Stimulated activated CD4-positive, alpha-beta T cell treated with anti-CD3 and anti-CD28 coated beads, Interleukin-1b, Interleukin-23, amount 100 ng/mL, for 48 hours (primary cell): ENCODE results near the gene FAM98A.

ENCODE experiments used
- DNase-seq: peaks from one replicate; pipeline ENCODE4 v3.0.0-alpha.2; 2020

The FAM98A gene

DNA sequence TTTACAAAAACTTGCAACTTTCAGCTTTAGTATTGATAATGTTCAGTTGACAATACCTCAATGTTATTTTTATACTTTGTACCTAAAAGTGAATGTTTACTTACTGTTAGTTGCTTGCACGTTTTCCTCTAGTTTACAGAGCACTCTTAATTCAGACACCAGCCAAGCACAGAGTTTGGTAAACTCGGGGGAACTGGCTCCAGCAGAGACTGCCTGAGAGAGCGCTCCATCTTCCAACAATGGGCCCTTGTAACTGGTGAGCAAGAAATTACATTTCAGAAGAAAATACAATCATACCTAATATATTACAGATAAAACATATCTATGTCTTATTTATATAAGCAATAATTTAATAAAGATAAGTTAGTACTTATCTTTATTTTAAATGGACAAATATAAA lies 3.7 kb downstream of the FAM98A start:
- no peak for DNase-seq

DNA sequence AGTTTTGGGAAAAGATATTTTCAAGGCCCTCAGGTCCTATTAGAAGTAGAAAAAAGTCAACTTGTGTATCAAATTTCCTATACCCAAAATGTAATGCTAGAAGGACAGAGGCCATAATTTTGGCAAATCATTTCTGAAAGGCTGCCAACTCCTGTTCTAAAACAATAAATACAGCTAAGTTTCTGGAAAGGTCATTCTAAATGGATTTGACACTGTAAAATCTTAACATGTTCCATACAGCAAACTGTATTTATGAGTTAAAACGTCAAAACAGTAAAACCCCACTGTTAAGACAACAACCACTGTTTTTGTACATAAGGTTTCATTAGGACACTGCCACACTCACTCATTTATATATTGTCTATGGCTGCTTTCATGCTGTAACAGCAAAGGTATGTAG lies 9.7 kb downstream of the FAM98A start:
- no peak for DNase-seq

DNA sequence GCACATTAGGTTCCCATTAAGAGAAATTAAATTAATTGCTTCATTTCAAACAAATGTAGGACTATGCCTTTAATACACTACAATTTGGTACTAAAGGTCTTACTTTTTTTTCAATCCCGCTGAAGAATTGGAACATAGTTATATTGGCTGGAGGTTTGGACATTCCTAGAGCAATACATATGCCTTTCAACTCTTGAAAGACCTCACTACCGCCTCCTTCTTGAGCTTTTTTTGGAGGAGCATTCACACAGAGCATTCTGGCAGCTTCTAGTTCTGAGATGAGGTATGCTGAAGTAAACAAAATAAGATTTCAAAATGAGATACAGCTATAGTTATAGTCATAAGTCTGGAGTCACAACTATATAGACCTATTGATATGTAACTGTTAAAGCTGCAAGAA lies 10.9 kb downstream of the FAM98A start:
- DNase-seq = no peak

- no peak for DNase-seq
These were observed 12.3 kb downstream of the FAM98A start for GRCh38 chr2:33586766-33587165.

GRCh38 chr2:33583194-33583938 lies 15.7 kb downstream of the FAM98A start:
- DNase-seq = no peak

DNA sequence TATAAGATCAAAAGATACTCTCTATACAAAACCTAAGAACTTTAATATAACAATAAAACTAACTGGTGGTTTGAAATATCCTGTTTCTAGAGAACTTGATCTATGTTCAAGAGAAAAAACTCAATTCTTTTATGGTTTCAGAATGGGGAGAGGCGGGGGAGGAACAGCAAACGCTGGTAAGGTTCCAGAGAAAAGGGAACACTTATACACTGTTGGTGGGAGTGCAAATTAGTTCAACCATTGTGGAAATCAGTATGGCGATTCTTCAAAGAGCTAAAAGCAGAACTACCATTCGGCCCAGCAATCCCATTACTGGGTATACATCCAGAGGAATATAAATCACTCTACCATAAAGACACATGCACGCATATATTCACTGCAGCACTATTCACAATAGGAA lies 17.2 kb downstream of the FAM98A start:
- DNase-seq = no peak

- DNase-seq = no peak
These were observed 19.9 kb downstream of the FAM98A start for GRCh38 chr2:33579227-33579626.

- no peak for DNase-seq
These were observed 21.4 kb downstream of the FAM98A start for GRCh38 chr2:33577668-33578067.

DNA sequence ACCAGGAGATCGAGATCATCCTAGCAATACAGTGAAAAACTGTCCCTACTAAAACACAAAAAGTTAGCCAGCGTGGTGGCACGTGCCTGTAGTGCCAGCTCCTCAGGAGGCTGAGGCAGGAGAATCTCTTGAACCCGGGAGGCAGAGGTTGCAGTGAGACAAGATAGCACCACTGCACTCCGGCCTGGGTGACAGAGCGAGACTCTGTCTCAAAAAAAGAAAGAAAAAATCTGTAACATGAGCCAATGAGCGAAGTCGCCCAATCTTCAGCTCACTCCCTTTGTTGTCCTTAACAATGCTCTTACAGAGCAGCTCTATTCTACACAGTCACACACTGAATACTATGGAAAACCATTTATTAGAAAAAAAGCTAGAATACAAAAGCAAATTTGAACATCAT lies 22.0 kb downstream of the FAM98A start:
- no peak for DNase-seq

GRCh38 chr2:33573657-33574056 lies 25.4 kb downstream of the FAM98A start:
- no peak for DNase-seq

- no peak for DNase-seq
These were observed 28.4 kb downstream of the FAM98A start for GRCh38 chr2:33570681-33571080.

DNA sequence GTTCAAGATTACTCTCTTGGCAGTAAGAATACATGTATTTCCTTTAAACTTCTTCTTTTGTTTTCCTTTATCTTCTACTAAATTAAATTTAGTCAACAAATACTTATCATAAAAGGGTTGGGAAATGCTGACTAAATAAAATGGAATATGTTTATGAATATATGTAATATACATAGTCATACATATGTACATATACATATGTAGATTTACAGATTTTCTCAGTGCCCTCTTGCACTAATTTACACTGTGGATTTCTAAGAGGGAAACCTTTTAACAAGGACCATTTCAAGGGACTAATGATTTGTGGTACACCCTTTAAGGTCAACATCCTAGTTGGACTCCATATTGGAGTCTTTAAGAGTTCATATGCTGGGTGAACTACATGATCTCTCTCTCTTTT lies 37.2 kb downstream of the FAM98A start:
- no peak for DNase-seq

- no peak for DNase-seq
These were observed 39.1 kb downstream of the FAM98A start for GRCh38 chr2:33560017-33560416.

DNA sequence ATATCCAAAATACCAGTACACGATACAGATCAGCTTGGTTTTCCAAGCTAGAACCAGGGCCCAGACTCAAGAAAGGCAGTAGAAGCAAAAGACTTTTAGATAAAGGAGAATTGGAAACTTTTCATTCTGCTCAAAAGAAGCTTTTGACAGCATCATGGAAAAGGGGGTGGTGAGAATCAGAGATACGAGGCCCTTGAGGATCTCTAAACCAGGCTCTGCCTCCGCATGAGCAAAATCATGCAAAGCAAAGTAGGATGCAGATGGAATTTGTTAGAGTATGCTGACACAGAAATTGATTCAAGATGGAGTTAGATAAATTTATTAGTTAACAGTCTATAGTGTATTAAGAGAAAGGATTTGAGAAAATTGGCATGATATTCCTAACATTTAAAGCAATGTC lies 39.8 kb downstream of the FAM98A start:
- no peak for DNase-seq

- DNase-seq = no peak
These were observed 43.4 kb downstream of the FAM98A start for GRCh38 chr2:33555681-33556080.

DNA sequence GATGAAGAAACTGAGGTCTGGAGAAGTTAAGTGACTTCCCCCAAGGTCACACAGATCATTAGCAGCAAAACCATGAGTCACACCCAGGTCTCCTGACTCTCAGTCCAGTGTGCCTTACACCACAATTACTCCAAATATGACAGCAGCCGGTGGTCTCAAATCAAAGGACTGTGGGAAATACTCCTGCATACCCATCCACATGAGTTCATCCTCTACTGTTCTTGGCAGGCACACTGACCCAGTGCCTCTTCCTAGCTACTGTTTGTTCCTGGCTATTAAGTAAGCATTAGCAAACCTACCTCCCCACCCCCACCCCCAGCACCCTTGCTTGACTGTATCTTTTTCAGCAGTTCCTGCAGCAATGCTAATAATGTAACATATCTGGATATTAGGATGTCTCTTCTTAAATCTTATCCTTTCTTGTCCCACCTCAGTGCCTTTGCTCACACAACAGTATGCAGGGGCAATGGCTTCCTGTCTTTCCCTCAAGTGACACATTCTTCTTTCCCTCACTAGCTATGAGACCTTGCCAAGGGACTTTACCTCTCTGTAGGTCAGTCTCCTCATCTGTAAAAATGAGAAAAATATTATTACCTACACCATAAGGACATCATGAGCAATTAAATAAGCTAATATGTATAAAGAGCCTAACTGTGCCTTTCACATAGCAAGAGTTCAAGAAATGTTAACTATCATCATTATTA lies 46.2 kb downstream of the FAM98A start:
- no peak for DNase-seq

DNA sequence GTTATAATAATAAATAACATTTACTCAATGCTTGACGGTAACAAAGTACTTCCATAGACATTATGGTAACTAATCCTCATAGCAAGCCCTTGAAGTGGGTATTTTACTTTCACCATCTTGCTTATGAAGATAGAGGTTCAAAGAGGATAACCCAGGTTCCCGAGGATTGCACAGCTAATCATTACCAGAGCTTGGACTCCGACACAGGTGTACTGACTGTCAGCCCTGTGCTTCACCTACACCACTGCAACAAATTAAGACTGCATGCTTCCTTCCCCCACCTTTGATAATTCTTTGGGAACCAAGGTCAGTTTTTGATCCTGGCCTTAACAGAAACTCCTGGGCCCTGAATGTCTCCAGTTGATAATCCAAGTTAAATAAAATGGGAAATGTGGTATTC lies 48.9 kb downstream of the FAM98A start:
- no peak for DNase-seq

DNA sequence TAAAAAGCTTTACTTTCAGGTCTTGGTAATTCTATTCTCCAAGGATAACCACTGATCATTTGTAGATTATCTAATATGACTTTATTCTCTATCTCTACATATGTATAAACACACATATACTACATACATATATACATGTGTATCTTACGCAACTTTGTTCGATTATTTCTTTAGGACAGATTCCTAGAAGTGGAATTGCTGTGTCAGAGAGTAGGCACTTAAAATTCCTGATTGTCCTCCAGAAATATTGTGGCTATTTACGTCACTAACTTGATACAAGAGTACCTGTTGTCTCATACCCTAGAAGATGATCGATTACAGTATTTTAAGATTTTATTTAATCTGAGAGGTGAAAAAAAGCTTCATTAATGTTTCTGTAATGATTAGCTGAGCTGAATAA lies 57.9 kb downstream of the FAM98A start:
- no peak for DNase-seq

DNA sequence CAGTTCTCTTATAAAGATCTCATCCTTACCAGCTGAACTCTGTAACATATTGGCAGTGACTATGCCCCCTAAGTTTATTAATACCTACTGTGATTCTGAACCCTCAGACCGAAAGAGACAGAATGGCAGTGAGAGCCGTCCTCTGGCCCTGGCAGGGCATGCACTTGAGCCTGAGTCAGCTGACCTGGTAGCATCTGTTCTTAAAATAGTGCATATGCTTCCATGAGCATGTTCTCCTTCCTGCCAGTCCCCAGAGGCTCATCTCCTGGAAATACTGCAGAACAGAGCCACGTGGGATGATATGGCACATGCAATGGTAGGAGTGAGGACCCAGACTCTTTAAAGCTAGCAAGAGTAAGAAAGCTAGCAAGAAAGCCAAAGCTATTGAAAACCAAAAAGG lies 63.7 kb downstream of the FAM98A start:
- DNase-seq = no peak
